K562 (cell line): ENCODE data around the gene TTLL8. TPM values are rescaled to one million over a fixed set of nuclear protein-coding genes. Genes with fewer than 3 reads are reported as not detected.

Source experiments
- IFI16 ChIP-seq: fragments of 250-450 bp; sonication (Bioruptor Pico); IDR thresholded peaks from 2 replicates; pipeline ENCODE4 v2.1.2; 2022; ENCODE audit warnings: mild to moderate bottlenecking, inconsistent platforms
- NBN ChIP-seq: fragments of 450-650 bp; IDR thresholded peaks from 2 replicates; pipeline ENCODE4 v1.6.1; 2016; ENCODE audit warnings: low read depth, mild to moderate bottlenecking
- SMARCB1 ChIP-seq: IDR thresholded peaks from 2 replicates; pipeline ENCODE4 v1.6.1; 2011; ENCODE audit warnings: improper control_type of control experiment, low read depth; ENCODE audit not compliant: insufficient read length
- TRIM28 ChIP-seq: fragments of 450-650 bp; IDR thresholded peaks from 2 replicates; pipeline ENCODE4 v1.6.1; 2017
- ZBTB5 ChIP-seq: fragments of 450-650 bp; IDR thresholded peaks from 2 replicates; pipeline ENCODE4 v1.6.1; 2017; ENCODE audit warnings: antibody characterized with exemption
- ZNF121 ChIP-seq: sonication (generic); formaldehyde crosslinking; conservative IDR thresholded peaks from 2 replicates; pipeline ENCODE4 v1.8.0; 2022; ENCODE audit warnings: missing genetic modification reagents
- ZNF133 ChIP-seq: fragments of 250-450 bp; sonication (Bioruptor Pico); IDR thresholded peaks from 2 replicates; pipeline ENCODE4 v1.4.0; 2020; ENCODE audit warnings: mild to moderate bottlenecking
- ZNF174 ChIP-seq: fragments of 250-450 bp; sonication (Bioruptor Pico); IDR thresholded peaks from 2 replicates; pipeline ENCODE4 v1.4.0; 2020; ENCODE audit warnings: mild to moderate bottlenecking
- ZNF239 ChIP-seq: fragments of 250-450 bp; sonication (Bioruptor Pico); IDR thresholded peaks from 2 replicates; pipeline ENCODE4 v1.4.0; 2020; ENCODE audit warnings: mild to moderate bottlenecking
- ZNF274 ChIP-seq: IDR thresholded peaks from 2 replicates; pipeline ENCODE4 v1.6.1; 2011; ENCODE audit warnings: low read depth, mild to moderate bottlenecking, low read length, moderate library complexity, borderline replicate concordance
- ZNF354B ChIP-seq: fragments of 250-450 bp; sonication (Bioruptor Pico); IDR thresholded peaks from 2 replicates; pipeline ENCODE4 v1.4.0; 2020
- ZNF518B ChIP-seq: fragments of 250-450 bp; sonication (Bioruptor Pico); IDR thresholded peaks from 2 replicates; pipeline ENCODE4 v1.5.0; 2021; ENCODE audit warnings: mild to moderate bottlenecking, moderate library complexity
- ZNF57 ChIP-seq: fragments of 450-650 bp; formaldehyde crosslinking; IDR thresholded peaks from 2 replicates; pipeline ENCODE4 v1.4.0; 2020; ENCODE audit warnings: mild to moderate bottlenecking, moderate library complexity
- ZNF655 ChIP-seq: fragments of 250-450 bp; sonication (Bioruptor Pico); IDR thresholded peaks from 2 replicates; pipeline ENCODE4 v1.5.0; 2021
- ZNF717 ChIP-seq: fragments of 250-450 bp; sonication (Bioruptor Pico); IDR thresholded peaks from 2 replicates; pipeline ENCODE4 v1.5.0; 2021
- ZNF77 ChIP-seq: fragments of 250-450 bp; sonication (Bioruptor Pico); IDR thresholded peaks from 2 replicates; pipeline ENCODE4 v1.5.0; 2020
- polyA plus RNA-seq, 8 experiments: library from polyadenylated mRNA; depleted of rRNA in 4 of 8; stranded (reverse) in 5 of 8; unstranded in 3 of 8; fragments of >200 nt; fragmentation: Nextera tagmentation in 2 of 8; fragmentation: Illumina TruSeq in 1 of 8; extraction: Ambion mirVana in 2 of 8; extraction: Trizol in 1 of 8; gene quantifications; 2 replicates each; pipeline versions ENCODE4 v1.2.1 to v1.2.3, GENCODE V29; 2011 to 2014; ENCODE audit warnings: inconsistent platforms in 1 of 8, missing spikeins in 1 of 8
- total RNA-seq, 7 experiments: library from RNA; depleted of rRNA in 6 of 7; stranded (reverse); fragments of >200 nt in 6 of 7; fragmentation: Illumina TruSeq in 2 of 7; extraction: Trizol in 2 of 7; gene quantifications; 2 replicates each; pipeline versions ENCODE4 v1.2.1 to v1.2.3, GENCODE V29; 2011 to 2021; ENCODE audit warnings: low replicate concordance in 1 of 7
- TF ChIP-seq, protein P1 (sequence below): fragments of 450-650 bp; IDR thresholded peaks from 2 replicates; pipeline ENCODE4 v1.7.0; 2016; ENCODE audit warnings: borderline replicate concordance
- TF ChIP-seq, protein P2 (sequence below): fragments of 250-450 bp; sonication (Bioruptor Pico); IDR thresholded peaks from 2 replicates; pipeline ENCODE4 v1.5.0; 2022; ENCODE audit warnings: mild to moderate bottlenecking

TTLL8 gene
- total and polyA plus RNA-seq, 9 of the 15 experiments (the other 6 are each of a cell fraction or from before 2014, with no cell fraction given): not detected

DNA sequence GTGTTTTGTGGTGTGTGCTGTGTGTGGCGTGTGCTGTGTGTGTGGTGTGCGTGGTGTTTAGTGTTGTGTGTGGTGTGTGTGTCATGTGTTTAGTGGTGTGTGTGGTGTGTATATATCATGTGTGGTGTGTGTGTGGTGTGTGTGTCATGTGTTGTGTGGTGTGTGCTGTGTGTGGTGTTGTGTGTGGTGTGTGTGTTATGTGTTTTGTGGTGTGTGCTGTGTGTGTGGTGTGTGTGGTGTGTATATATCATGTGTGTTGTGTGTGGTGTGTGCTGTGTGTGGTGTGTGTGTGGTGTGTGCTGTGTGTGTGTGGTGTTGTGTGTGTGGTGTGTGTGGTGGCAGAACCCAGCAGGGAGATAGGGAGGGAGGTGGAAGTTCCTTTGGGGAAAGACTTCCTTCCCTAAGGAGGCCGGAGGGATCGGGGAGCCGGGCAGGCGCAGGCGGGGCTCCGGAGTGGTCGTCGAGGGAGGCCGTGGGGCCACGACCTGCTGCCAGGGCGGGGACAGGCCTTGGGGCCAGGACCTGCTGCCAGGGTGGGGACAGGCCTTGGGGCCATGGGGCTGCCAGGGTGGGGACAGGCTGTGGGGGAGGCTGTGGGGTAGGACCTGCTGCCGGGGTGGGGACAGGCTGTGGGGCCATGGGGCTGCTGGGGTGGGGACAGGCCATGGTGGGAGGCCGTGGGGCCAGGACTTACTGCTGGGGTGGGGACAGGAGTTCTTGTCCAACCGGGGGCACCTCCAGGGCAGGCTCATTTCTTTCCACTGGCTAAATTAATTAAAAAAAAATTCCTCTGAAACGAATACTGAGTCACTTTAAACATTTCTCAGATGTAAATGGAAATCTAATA is 82.3 kb downstream of the TTLL8 start (continued):
- TF ChIP-seq ZNF518B (CRISPR knock-in tag) (no peak), ZNF121 (CRISPR knock-in tag) (no peak), ZNF133 (CRISPR knock-in tag) (no peak), ZNF274 (no peak), SMARCB1 (no peak), ZNF354B (CRISPR knock-in tag) (no peak), NBN (peak; percentile 75), ZNF57 (CRISPR knock-in tag) (no peak), ZNF655 (CRISPR knock-in tag) (no peak), ZNF77 (no peak), TRIM28 (no peak), ZBTB5 (peak; percentile 43; the same call in 1 of the 2 replicates), ZNF717 (no peak), IFI16 (no peak), ZNF239 (no peak), ZNF174 (CRISPR knock-in tag) (no peak)
- TF ChIP-seq, protein P1, sequence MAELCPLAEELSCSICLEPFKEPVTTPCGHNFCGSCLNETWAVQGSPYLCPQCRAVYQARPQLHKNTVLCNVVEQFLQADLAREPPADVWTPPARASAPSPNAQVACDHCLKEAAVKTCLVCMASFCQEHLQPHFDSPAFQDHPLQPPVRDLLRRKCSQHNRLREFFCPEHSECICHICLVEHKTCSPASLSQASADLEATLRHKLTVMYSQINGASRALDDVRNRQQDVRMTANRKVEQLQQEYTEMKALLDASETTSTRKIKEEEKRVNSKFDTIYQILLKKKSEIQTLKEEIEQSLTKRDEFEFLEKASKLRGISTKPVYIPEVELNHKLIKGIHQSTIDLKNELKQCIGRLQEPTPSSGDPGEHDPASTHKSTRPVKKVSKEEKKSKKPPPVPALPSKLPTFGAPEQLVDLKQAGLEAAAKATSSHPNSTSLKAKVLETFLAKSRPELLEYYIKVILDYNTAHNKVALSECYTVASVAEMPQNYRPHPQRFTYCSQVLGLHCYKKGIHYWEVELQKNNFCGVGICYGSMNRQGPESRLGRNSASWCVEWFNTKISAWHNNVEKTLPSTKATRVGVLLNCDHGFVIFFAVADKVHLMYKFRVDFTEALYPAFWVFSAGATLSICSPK: 0 out of 2 replicates have a peak, but pooled peaks have one; percentile 31
- TF ChIP-seq, protein P2, sequence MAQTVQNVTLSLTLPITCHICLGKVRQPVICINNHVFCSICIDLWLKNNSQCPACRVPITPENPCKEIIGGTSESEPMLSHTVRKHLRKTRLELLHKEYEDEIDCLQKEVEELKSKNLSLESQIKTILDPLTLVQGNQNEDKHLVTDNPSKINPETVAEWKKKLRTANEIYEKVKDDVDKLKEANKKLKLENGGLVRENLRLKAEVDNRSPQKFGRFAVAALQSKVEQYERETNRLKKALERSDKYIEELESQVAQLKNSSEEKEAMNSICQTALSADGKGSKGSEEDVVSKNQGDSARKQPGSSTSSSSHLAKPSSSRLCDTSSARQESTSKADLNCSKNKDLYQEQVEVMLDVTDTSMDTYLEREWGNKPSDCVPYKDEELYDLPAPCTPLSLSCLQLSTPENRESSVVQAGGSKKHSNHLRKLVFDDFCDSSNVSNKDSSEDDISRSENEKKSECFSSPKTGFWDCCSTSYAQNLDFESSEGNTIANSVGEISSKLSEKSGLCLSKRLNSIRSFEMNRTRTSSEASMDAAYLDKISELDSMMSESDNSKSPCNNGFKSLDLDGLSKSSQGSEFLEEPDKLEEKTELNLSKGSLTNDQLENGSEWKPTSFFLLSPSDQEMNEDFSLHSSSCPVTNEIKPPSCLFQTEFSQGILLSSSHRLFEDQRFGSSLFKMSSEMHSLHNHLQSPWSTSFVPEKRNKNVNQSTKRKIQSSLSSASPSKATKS (CRISPR knock-in tag): no peak
